Activated CD4-positive, alpha-beta T cell treated with anti-CD3 and anti-CD28 coated beads, Interleukin-2, amount 10 ng/mL, durations not matched to agents 24 days and 14 days (primary cell): ENCODE data around the gene ZNF442. TPM values are rescaled to one million over a fixed set of nuclear protein-coding genes. Genes with fewer than 3 reads are reported as not detected.
A peak's percentile ranks its signal among the peaks of the same experiment; 100 is the strongest.
"Not testable (repeated sequence)": the region's sequence is repeated elsewhere in the genome, so short reads cannot be mapped to it uniquely, and the experiment has no call there.

Experiments used
- DNase-seq: peaks from one replicate; pipeline ENCODE4 v3.0.0; 2022
- H3K27ac Mint-ChIP-seq: one replicate; pipeline ENCODE4 v1.8.0; 2022; ENCODE audit warnings: mild to moderate bottlenecking, mixed read lengths
- H3K27me3 Mint-ChIP-seq: one replicate; pipeline ENCODE4 v1.8.0; 2022; ENCODE audit warnings: mixed read lengths
- H3K36me3 Mint-ChIP-seq: one replicate; pipeline ENCODE4 v1.8.0; 2022; ENCODE audit warnings: low read depth, mild to moderate bottlenecking, mixed read lengths
- H3K4me1 Mint-ChIP-seq: one replicate; pipeline ENCODE4 v1.8.0; 2021; ENCODE audit warnings: mixed read lengths
- H3K4me3 Mint-ChIP-seq: one replicate; pipeline ENCODE4 v1.8.0; 2022; ENCODE audit warnings: mild to moderate bottlenecking, moderate library complexity, mixed read lengths
- H3K9me3 Mint-ChIP-seq: one replicate; pipeline ENCODE4 v1.8.0; 2021; ENCODE audit warnings: mixed read lengths
- intact Hi-C: fragments of 100-400 bp; cut with micrococcal nuclease; formaldehyde crosslinking; loops from one replicate; pipeline ENCODE4 v1.15.1; 2023
- total RNA-seq: library from RNA; stranded (reverse); gene quantifications from 2 replicates; pipeline ENCODE4 v1.2.3, GENCODE V29; 2022

The ZNF442 gene
- total RNA-seq, result 0.56 and 1.2 TPM in 2 replicates

DNA sequence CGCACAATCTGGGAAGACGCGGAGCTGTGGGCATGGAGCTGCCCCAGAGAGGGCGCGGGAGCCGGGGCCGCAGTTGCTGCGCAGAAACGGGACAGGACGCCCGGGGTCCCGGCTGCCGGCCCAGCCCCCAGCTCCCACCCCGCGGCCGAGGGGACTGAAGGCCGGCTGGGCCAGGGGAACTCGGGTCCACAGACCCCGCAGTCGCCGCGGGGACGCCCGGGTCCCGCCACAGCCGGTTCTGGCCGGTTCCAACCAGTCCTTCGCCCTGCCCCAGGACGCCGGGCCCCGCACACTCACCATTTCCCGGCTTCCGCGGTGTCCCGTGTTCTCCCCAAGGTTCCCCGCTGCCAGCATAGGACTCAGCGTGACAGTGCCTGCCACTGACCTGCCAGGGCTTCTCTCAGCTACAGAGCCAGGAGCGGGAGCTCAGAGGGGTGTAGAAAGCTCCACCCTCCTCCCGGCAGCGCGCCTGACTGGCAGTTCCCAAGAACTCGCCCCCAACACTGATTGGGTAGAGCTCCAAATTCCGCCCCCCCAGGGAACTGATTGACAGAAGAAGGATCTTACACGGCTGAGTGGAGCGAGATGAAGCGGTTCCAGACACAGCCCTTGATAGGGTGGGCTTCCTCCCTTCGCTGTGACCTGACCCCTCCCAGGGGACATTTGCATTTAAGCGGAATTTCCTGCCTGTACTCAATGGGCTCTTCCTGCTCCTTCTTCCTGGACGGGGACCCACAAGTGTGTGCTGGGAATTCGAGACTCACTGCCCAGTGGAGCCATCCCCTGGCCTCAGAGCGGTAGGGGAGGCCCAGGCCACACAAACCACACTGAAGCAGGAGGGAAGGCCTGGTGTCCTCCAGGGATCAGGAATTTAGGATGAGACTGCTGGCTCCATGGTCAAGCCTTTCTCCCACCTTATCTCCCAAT lies at the start of gene ZNF442:
Gene ZNF442, minus strand, starts transcription at position 448 of the 927 bp plus-strand sequence. CDS start 2,052 bp downstream, outside the sequence.
- Mint-ChIP-seq H3K27me3 (peaks cover 1% of the 10 kb centered on the region), H3K9me3 (peaks cover 22% of the 10 kb centered on the region), H3K27ac (peak within 1 kb of the TSS; percentile 82), H3K4me1 (peaks cover 14% of the 10 kb centered on the region), H3K4me3 (peak within 1 kb of the TSS; percentile 93), H3K36me3 (peaks cover 5% of the 10 kb centered on the region)
- peak; percentile 91 for DNase-seq
- intact Hi-C loops, result loop anchor here (1.0 kb wide), 1 partner anchor 32 kb away; the partner anchor contains the start of gene ZNF563

DNA sequence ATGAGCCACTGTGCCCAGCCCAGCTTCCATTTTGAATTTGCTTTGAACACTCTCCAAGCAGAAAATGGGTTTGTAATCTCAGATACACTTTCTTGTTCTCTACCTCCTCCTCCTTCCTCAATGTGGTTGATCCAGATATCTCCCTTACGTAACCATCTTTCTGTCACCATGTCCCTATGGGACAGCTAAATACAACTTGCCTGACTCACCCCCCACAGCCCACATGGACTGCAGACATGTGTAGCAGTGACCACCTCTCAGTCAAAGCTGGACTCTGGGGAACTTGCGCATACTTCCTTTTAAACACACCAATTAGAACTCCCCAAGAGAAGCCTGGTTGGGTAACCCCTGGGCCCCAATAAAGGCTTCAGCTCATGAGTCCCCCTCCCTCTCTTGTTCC lies 46.4 kb upstream of the ZNF442 start:
- no peaks in the 10 kb centered on the region for H3K4me1 Mint-ChIP-seq
- DNase-seq, result no peak
- peaks cover 6% of the 10 kb centered on the region for H3K36me3 Mint-ChIP-seq
- H3K9me3 Mint-ChIP-seq, result peaks cover 31% of the 10 kb centered on the region
- no peaks in the 10 kb centered on the region for H3K27me3 Mint-ChIP-seq
- H3K27ac Mint-ChIP-seq, result no peak overlapping the region
- no peak overlapping the region for H3K4me3 Mint-ChIP-seq
- intact Hi-C loops, result no loop called here

DNA sequence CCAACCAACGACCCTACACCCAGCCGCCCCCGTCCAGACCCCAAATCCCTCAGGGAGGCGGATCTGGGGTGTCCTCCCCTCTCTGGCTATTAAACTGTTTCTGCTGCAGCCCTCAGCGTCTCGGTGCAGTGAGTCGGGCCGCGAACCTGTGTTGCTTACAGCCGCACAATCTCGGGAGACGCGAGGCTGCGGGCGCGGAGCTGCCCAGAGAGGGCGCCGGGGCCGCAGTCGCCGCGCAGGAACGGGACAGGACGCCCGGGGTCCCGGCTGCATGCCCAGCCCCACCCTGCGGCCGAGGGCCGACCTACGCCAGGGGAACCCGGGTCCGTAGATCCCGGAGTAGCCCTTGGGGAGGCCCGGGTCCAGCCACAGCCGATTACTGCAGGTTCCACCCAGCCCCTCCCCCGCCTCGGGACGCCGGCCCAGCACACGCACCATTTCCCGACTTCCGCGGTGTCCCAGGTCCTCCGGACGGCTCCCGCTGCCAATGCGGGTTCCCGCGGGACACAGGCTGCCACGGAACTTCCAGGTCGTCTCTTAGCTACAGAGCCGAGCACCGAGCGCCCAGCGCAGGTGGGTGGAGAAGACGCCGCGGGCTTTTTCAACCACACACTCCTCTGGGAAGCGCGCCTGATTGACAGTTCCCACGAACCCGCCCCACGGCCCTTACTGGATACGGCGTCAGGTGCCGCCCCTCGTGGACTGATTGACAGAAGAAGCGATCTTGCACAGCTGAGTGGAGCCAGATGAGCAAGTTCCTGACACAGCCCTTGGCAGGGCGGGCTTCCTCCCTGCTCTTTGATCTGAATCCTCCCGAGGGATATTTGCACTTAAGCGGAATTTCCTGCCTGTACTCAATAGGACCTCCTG lies 35.4 kb upstream of the ZNF442 start, which contains the start of gene ZNF799:
Gene ZNF799, minus strand, starts transcription at position 639 of the 870 bp plus-strand sequence. Its CDS starts 201 bp downstream, at position 438.
- Mint-ChIP-seq H3K27me3 (no peaks in the 10 kb centered on the region), H3K4me1 (peaks cover 14% of the 10 kb centered on the region), H3K36me3 (peaks cover 17% of the 10 kb centered on the region), H3K27ac (peak within 1 kb of the TSS; percentile 83), H3K9me3 (peaks cover 20% of the 10 kb centered on the region), H3K4me3 (peak within 1 kb of the TSS; percentile 93)
- intact Hi-C loops, result loop anchor here (1.0 to 5.0 kb wide), 5 partner anchors 40 to 106 kb away; partner anchors contain the start of genes ZNF44, ZNF443, ZNF563 and ZNF709
- peak; percentile 95 for DNase-seq

DNA sequence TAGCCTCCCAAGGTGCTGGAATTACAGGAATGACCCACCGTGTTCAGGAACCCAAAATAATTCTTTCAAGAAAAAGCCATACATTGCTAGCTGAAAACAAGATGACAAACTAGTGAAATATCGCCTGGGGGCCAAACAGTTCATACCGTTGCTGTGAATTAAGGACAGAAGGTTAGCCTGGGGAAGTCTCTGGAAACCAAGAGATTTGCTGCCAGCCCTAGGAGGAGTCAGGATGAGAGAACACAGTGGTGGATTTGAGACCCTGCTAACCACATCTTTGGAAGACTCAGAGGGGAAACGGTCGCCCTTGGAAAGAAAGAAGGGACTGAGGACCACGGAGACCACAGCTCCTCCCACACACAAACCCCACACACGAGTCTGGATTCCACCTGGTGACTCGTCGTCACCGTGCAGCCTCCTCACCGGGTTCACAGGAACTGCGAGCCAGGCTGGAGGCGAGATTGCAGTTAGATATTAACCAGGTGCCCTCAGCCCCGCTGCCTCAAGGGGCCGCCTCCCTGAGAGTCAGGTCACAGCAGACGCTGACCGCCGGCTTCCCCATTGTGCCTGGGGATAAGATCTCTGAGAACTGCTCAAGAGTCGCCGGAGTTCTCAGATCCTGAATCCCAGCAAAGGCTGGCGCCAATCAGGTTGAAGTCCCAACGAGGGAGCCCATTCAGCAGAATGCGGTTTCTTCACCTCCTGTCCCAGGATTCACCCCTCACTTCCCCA lies 34.6 kb upstream of the ZNF442 start:
- H3K9me3 Mint-ChIP-seq, result peaks cover 16% of the 10 kb centered on the region
- intact Hi-C loops, result loop anchor here (2.0 to 5.0 kb wide), 4 partner anchors 41 to 105 kb away; partner anchors contain the start of genes ZNF44, ZNF443 and ZNF709
- H3K27me3 Mint-ChIP-seq, result not testable (repeated sequence)
- H3K27ac Mint-ChIP-seq, result peak overlapping the region; percentile 32
- H3K4me3 Mint-ChIP-seq, result peak overlapping the region; percentile 93
- peaks cover 21% of the 10 kb centered on the region for H3K36me3 Mint-ChIP-seq
- peaks cover 14% of the 10 kb centered on the region for H3K4me1 Mint-ChIP-seq
- peak; percentile 64 for DNase-seq

DNA sequence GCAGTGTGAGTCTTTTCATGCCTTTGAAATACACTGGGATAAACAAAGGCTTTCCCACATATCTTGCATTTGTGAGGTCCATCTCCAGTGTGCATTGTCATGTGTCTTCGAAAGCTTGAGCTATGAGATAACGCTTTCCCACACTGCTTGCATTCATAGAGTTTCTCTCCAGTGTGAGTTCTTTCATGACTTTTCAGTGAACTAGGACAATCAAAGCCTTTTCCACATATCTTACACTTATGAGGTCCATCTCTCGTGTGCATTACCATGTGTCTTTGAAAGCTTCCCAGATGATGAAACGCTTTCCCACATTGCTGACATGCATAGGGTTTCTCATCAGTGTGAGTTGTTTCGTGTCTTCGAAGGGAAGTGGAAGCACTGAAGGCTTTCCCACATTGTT lies 25.7 kb upstream of the ZNF442 start:
- DNase-seq, H3K4me3 Mint-ChIP-seq, H3K27ac Mint-ChIP-seq, H3K27me3 Mint-ChIP-seq, H3K4me1 Mint-ChIP-seq, intact Hi-C loops: not testable (repeated sequence)
- Mint-ChIP-seq H3K9me3 (peaks cover 14% of the 10 kb centered on the region), H3K36me3 (peaks cover 55% of the 10 kb centered on the region)

DNA sequence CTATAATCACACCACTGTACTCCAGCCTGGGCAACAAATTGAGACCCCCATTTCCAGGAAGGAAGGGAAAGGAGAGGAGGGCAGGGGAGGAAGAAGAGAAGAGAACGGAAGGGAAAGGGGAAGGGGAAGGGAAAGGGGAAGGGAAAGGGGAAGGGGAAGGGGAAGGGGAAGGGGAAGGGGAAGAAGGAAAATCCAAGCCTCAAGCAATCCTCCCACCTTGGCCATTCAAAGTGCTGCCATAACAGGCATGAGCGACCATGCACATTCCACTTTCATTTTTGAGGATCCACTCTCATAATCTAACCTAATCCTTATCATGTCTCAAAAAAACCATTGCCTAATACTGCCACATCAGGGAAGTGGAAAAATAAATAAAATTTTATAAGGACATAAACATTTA lies 20.9 kb upstream of the ZNF442 start:
- DNase-seq, H3K27ac Mint-ChIP-seq, H3K4me1 Mint-ChIP-seq, H3K4me3 Mint-ChIP-seq, intact Hi-C loops, H3K27me3 Mint-ChIP-seq: not testable (repeated sequence)
- peaks cover 33% of the 10 kb centered on the region for H3K36me3 Mint-ChIP-seq
- H3K9me3 Mint-ChIP-seq, result peaks cover 14% of the 10 kb centered on the region

DNA sequence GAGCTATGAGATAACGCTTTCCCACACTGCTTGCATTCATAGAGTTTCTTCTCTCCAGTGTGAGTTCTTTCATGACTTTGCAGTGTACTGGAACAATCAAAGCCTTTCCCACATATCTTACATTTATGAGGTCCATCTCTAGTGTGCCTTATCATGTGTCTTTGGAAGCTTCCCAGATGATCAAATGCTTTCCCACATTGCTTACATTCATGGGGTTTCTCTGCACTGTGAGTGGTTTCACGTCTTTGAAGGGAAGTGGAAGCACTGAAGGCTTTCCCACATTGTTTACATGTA lies 14.9 kb upstream of the ZNF442 start:
- H3K4me1 Mint-ChIP-seq, result no peaks in the 10 kb centered on the region
- H3K36me3 Mint-ChIP-seq, result peaks cover 14% of the 10 kb centered on the region
- intact Hi-C loops, result no loop called here
- DNase-seq, result no peak
- peaks cover 26% of the 10 kb centered on the region for H3K9me3 Mint-ChIP-seq
- H3K27ac Mint-ChIP-seq, result no peak overlapping the region
- no peaks in the 10 kb centered on the region for H3K27me3 Mint-ChIP-seq
- no peak overlapping the region for H3K4me3 Mint-ChIP-seq

DNA sequence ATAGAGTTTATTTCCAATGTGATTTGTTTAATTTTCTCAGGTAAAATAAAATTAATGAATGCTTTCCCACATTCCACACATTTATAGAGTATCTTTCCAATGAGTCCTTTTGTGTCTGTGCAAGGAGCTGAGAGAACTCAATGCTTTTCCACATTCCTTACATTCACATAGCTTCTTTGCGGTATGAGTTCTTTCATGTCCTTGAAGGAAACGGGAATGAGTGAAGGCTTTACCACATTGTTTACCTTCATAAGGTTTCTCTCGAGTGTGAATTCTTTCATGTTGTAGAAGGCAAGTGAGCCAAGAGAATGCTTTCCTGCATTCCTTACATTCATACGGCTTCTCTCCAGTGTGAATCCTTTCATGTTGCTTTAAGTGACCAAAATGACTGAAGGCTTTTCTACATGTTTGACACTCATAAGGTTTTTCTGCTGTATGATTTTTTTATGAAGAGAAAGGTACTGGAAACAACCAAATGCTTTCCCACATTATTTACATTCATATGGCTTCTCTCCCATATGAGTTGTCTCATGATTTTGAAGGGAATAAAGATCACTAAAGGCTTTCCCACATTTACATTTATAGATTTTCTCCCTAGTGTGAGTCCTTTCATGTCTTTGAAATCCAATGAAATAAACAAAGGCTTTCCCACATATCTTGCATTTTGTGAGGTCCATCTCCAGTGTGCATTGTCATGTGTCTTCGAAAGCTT lies 14.4 kb upstream of the ZNF442 start:
- H3K36me3 Mint-ChIP-seq, result peaks cover 14% of the 10 kb centered on the region
- no peak overlapping the region for H3K4me3 Mint-ChIP-seq
- intact Hi-C loops, result no loop called here
- no peaks in the 10 kb centered on the region for H3K4me1 Mint-ChIP-seq
- no peak overlapping the region for H3K27ac Mint-ChIP-seq
- no peaks in the 10 kb centered on the region for H3K27me3 Mint-ChIP-seq
- H3K9me3 Mint-ChIP-seq, result peaks cover 29% of the 10 kb centered on the region
- no peak for DNase-seq

DNA sequence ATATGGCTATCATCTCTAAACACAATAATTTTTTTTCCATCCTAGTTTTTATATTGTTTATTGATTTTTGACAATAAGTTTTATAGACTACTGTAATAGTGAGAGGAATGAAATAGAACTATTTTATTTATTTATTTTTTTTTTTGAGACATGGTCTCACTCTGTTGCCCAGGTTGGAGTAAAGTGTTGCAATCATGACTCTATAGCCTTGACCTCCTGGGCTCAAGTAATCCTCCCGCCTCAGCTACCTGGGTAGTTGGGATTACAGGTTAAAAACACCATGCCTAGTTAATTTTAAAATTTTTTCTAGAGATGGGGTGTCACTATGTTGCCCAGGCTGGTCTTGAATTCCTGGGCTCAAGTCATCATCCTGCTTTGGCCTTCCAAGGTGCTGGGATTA lies 8.5 kb upstream of the ZNF442 start:
- peaks cover 23% of the 10 kb centered on the region for H3K9me3 Mint-ChIP-seq
- no peak for DNase-seq
- H3K27ac Mint-ChIP-seq, result no peak overlapping the region

DNA sequence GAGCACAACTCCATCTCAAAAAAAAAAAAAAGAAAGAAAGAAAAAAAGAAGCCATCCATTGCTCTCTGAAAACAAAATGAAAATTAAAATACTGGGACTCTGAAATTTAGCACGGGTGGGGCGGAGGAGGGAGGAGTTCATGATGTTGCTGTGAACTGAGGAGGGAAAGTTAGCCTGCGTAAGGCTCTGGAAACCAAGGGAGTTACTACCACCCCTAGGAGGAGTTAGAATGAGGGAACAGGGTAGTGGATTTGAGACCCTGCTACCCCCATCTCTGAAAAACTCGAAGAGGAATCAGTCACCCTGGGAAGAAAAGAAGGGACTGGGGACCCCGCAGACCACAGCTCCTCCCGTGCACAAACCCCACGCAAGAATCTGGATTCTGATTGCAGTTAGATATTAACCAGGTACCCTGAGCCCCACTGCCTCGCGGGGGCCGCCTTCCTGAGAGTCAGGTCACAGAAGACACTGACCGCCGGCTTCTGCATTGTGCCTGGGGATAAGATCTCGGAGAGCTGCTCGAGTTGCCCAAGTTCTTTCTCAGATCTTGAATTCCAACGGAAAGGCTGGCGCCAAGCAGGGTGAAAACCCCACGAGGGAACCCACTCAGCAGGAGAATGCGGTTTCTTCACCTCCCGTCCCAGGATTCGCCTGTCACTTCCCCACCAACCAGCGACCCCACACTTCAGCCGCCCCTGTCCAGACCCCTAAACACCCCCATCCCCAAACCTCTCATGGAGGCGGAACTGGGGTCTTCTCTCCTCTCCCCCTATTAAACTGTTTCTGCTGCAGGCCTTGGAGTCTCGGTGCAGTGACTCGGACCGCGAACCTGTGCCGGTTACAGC lies 870 bp downstream of the ZNF442 start:
- Mint-ChIP-seq H3K36me3 (peaks cover 5% of the 10 kb centered on the region), H3K4me3 (peak overlapping the region; percentile 93), H3K4me1 (peaks cover 14% of the 10 kb centered on the region), H3K27ac (no peak overlapping the region), H3K27me3 (peaks cover 1% of the 10 kb centered on the region), H3K9me3 (peaks cover 22% of the 10 kb centered on the region)
- intact Hi-C loops, result loop anchor here (1.0 kb wide), 1 partner anchor 31 kb away; the partner anchor contains the start of gene ZNF563
- DNase-seq, result peak; percentile 58

More for the DNA sequence above, 8.5 kb upstream of the ZNF442 start:
- H3K36me3 Mint-ChIP-seq, result peaks cover 5% of the 10 kb centered on the region
- intact Hi-C loops, result no loop called here
- H3K4me1 Mint-ChIP-seq, result no peaks in the 10 kb centered on the region
- no peak overlapping the region for H3K4me3 Mint-ChIP-seq
- H3K27me3 Mint-ChIP-seq, result no peaks in the 10 kb centered on the region

DNA sequence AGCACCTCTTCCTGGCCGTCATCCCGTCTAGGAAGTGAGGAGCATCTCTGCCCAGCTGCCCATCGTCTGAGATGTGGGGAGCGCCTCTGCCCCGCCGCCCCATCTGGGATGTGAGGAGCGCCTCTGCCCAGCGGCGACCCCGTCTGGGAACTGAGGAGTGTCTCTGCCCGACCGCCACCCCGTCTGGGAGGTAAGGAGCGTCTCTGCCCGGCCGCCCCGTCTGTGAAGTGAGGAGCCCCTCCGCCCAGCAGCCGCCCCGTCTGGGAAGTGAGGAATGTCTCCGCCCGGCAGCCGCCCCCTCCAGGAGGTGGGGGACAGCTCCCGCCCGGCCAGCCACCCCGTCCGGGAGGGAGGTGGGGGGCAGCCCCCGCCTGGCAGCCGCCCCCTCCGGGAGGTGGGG lies 3.2 kb downstream of the ZNF442 start:
- peaks cover 14% of the 10 kb centered on the region for H3K4me1 Mint-ChIP-seq
- H3K27me3 Mint-ChIP-seq, H3K4me3 Mint-ChIP-seq, H3K27ac Mint-ChIP-seq, H3K36me3 Mint-ChIP-seq, DNase-seq, intact Hi-C loops: not testable (repeated sequence)
- H3K9me3 Mint-ChIP-seq, result peaks cover 24% of the 10 kb centered on the region

DNA sequence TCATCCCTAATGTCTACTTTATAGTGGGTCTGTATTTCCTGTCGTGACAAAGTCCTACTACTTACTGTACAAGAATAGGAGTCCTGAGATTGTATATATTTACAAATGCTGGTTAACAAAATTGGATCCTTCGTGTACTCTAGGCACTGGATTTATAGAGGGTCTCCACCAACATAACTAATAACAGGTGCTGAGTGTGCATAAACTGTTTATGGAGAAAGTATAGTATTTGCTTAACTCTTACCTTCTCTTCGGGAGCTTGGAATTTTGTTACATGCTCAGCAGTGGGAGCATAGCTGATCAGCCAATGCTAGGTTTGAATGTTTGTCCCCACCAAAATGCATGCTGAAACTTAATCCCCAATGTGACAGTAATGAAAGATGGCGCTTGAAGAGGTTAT lies 12.1 kb downstream of the ZNF442 start:
- Mint-ChIP-seq H3K36me3 (peaks cover 17% of the 10 kb centered on the region), H3K27ac (no peak overlapping the region), H3K27me3 (no peaks in the 10 kb centered on the region), H3K4me3 (no peak overlapping the region), H3K9me3 (peaks cover 31% of the 10 kb centered on the region), H3K4me1 (no peaks in the 10 kb centered on the region)
- no peak for DNase-seq
- intact Hi-C loops, result no loop called here
